Glutamatergic neuron (in vitro differentiated cells): ENCODE results near the gene CRACR2B. TPM values are rescaled to one million over a fixed set of nuclear protein-coding genes. Genes with fewer than 3 reads are reported as not detected.

Experiments
- DNase-seq: peaks from one replicate; pipeline ENCODE4 v3.0.0; 2022
- H3K27ac Mint-ChIP-seq: one replicate; pipeline ENCODE4 v1.8.0; 2020; ENCODE audit warnings: mild to moderate bottlenecking, mixed read lengths, inconsistent platforms; ENCODE audit not compliant: unreplicated experiment
- H3K27me3 Mint-ChIP-seq: one replicate; pipeline ENCODE4 v1.8.0; 2020; ENCODE audit warnings: mild to moderate bottlenecking, moderate library complexity, mixed read lengths, inconsistent platforms; ENCODE audit not compliant: unreplicated experiment
- H3K36me3 Mint-ChIP-seq: one replicate; pipeline ENCODE4 v1.8.0; 2020; ENCODE audit warnings: mild to moderate bottlenecking, mixed read lengths, inconsistent platforms; ENCODE audit not compliant: unreplicated experiment
- H3K4me1 Mint-ChIP-seq: one replicate; pipeline ENCODE4 v1.8.0; 2020; ENCODE audit warnings: mild to moderate bottlenecking, low read depth, mixed read lengths, inconsistent platforms; ENCODE audit not compliant: unreplicated experiment
- H3K4me3 Mint-ChIP-seq: one replicate; pipeline ENCODE4 v1.8.0; 2020; ENCODE audit warnings: mild to moderate bottlenecking, mixed read lengths, inconsistent platforms; ENCODE audit not compliant: unreplicated experiment
- H3K9me3 Mint-ChIP-seq: one replicate; pipeline ENCODE4 v1.8.0; 2020; ENCODE audit warnings: mild to moderate bottlenecking, moderate library complexity, mixed read lengths, inconsistent platforms; ENCODE audit not compliant: unreplicated experiment
- CTCF ChIP-seq: fragments of 200-600 bp; sonication (generic); IDR thresholded peaks from one replicate; pipeline ENCODE4 v1.5.0; 2021; ENCODE audit not compliant: partially characterized antibody, unreplicated experiment
- total RNA-seq: library from RNA; stranded (reverse); fragmentation: NEBNext Ultra II Directional; extraction: Animal tissue kit (Norgen Biotek cat#: 25700); gene quantifications from one replicate; pipeline ENCODE4 v1.2.1, GENCODE V29; 2021; ENCODE audit not compliant: unreplicated experiment

CRACR2B gene
- total RNA-seq, 1 donor from 2014 or later: 19.7 TPM

GRCh38 chr11:859394-860131 lies 31.8 kb downstream of the CRACR2B start:
- Mint-ChIP-seq H3K9me3 (peaks cover 15% of the 10 kb centered on the region), H3K27ac (peak overlapping the region; percentile 66)
- DNase-seq: no peak

GRCh38 chr11:860234-861104 lies 32.8 kb downstream of the CRACR2B start:
- Mint-ChIP-seq H3K4me1 (peaks cover 26% of the 10 kb centered on the region), H3K9me3 (peaks cover 14% of the 10 kb centered on the region), H3K4me3 (no peak overlapping the region), H3K27me3 (peaks cover 23% of the 10 kb centered on the region), H3K36me3 (no peaks in the 10 kb centered on the region), H3K27ac (no peak overlapping the region)
- DNase-seq: no peak
- TF ChIP-seq CTCF: no peak

More at GRCh38 chr11:859394-860131, 31.8 kb downstream of the CRACR2B start:
- TF ChIP-seq CTCF: no peak
- Mint-ChIP-seq H3K4me1 (peaks cover 26% of the 10 kb centered on the region), H3K27me3 (peaks cover 22% of the 10 kb centered on the region), H3K4me3 (no peak overlapping the region), H3K36me3 (no peaks in the 10 kb centered on the region)

GRCh38 chr11:861105-861479 lies 33.4 kb downstream of the CRACR2B start:
- no peak for DNase-seq
- H3K9me3 Mint-ChIP-seq: peaks cover 13% of the 10 kb centered on the region
- peaks cover 26% of the 10 kb centered on the region for H3K4me1 Mint-ChIP-seq
- TF ChIP-seq CTCF: no peak
- peak overlapping the region; percentile 62 for H3K27ac Mint-ChIP-seq
- no peaks in the 10 kb centered on the region for H3K36me3 Mint-ChIP-seq
- peaks cover 23% of the 10 kb centered on the region for H3K27me3 Mint-ChIP-seq
- no peak overlapping the region for H3K4me3 Mint-ChIP-seq

- Mint-ChIP-seq H3K4me3 (peak overlapping the region; percentile 67), H3K9me3 (peaks cover 7% of the 10 kb centered on the region), H3K36me3 (no peaks in the 10 kb centered on the region), H3K27ac (peak overlapping the region; percentile 62), H3K27me3 (peaks cover 15% of the 10 kb centered on the region), H3K4me1 (peaks cover 18% of the 10 kb centered on the region)
- DNase-seq: peak; percentile 68
- no peak for TF ChIP-seq CTCF
Measured at GRCh38 chr11:862081-862661, 34.5 kb downstream of the CRACR2B start.

GRCh38 chr11:862696-863022 lies 34.9 kb downstream of the CRACR2B start:
- peaks cover 6% of the 10 kb centered on the region for H3K9me3 Mint-ChIP-seq
- H3K4me1 Mint-ChIP-seq: peaks cover 16% of the 10 kb centered on the region
- DNase-seq: no peak
- no peak overlapping the region for H3K27ac Mint-ChIP-seq
- peak overlapping the region; percentile 67 for H3K4me3 Mint-ChIP-seq
- peaks cover 15% of the 10 kb centered on the region for H3K27me3 Mint-ChIP-seq
- no peaks in the 10 kb centered on the region for H3K36me3 Mint-ChIP-seq
- TF ChIP-seq CTCF: no peak
